ENCODE measurements around the gene MPHOSPH6. TPM values are rescaled to one million over a fixed set of nuclear protein-coding genes. Genes with fewer than 3 reads are reported as not detected.

The MPHOSPH6 gene
- total RNA-seq, 1 donor from 2014 or later, result 46.6 TPM

GRCh38 chr16:82184213-82184612, 14.2 kb upstream of the MPHOSPH6 start:
- DNase-seq (ENCODE audit: low read depth), result no peak
- TF ChIP-seq, protein P1, sequence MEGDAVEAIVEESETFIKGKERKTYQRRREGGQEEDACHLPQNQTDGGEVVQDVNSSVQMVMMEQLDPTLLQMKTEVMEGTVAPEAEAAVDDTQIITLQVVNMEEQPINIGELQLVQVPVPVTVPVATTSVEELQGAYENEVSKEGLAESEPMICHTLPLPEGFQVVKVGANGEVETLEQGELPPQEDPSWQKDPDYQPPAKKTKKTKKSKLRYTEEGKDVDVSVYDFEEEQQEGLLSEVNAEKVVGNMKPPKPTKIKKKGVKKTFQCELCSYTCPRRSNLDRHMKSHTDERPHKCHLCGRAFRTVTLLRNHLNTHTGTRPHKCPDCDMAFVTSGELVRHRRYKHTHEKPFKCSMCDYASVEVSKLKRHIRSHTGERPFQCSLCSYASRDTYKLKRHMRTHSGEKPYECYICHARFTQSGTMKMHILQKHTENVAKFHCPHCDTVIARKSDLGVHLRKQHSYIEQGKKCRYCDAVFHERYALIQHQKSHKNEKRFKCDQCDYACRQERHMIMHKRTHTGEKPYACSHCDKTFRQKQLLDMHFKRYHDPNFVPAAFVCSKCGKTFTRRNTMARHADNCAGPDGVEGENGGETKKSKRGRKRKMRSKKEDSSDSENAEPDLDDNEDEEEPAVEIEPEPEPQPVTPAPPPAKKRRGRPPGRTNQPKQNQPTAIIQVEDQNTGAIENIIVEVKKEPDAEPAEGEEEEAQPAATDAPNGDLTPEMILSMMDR (conservative IDR thresholded peaks at IDR 0.05; ENCODE audit: low read depth, low read length), result no peak
- H3K4me3 ChIP-seq (ENCODE audit: low read depth, low read length), result no peak overlapping the region

GRCh38 chr16:82183004-82183397, 13.0 kb upstream of the MPHOSPH6 start:
- TF ChIP-seq, protein P1 (conservative IDR thresholded peaks at IDR 0.05; ENCODE audit: low read depth, low read length), result no peak
- DNase-seq (ENCODE audit: low read depth), result no peak
- no peak overlapping the region for H3K4me3 ChIP-seq (ENCODE audit: low read depth, low read length)

DNA sequence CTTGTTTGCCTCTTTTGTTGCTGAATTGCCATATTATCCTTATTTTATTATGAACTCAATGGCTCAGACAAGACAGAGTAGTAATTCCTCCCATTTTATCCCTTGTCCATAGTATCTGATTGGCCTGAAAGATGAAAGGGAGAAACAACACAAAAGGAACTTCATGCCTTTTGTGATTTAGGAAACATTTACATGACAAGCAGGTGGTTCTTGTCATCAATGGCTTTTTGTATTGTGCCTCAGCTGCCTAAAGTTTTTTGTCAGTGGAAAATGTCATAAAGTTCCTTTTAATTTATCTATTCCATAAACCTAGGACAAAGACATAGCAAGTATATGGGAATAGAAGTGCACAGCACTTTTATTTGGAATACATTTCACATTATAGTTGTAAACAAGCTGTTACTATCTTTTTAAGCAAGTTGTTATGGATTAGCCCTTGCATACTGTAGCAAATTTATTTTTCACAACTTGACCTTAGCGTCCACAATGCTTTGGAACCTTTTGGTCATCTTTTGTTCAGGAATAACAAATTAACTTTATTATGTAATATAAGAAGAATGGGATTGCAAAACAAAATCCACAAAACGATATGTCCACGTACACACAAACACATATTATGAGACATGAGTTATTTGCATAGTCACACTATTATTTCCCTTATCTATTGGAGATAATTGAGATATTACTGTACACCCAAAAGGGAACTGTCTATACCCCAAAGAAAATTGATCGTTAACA, 12.4 kb upstream of the MPHOSPH6 start:
- H3K4me3 ChIP-seq (ENCODE audit: low read depth, low read length), result no peak overlapping the region
- TF ChIP-seq, protein P1 (conservative IDR thresholded peaks at IDR 0.05; ENCODE audit: low read depth, low read length), result no peak

GRCh38 chr16:82181461-82182185, 11.6 kb upstream of the MPHOSPH6 start:
- DNase-seq (ENCODE audit: low read depth), result no peak
- TF ChIP-seq, protein P1 (conservative IDR thresholded peaks at IDR 0.05; ENCODE audit: low read depth, low read length), result no peak
- no peak overlapping the region for H3K4me3 ChIP-seq (ENCODE audit: low read depth, low read length)

More for the DNA sequence above, 12.4 kb upstream of the MPHOSPH6 start:
- no peak for DNase-seq (ENCODE audit: low read depth)

DNA sequence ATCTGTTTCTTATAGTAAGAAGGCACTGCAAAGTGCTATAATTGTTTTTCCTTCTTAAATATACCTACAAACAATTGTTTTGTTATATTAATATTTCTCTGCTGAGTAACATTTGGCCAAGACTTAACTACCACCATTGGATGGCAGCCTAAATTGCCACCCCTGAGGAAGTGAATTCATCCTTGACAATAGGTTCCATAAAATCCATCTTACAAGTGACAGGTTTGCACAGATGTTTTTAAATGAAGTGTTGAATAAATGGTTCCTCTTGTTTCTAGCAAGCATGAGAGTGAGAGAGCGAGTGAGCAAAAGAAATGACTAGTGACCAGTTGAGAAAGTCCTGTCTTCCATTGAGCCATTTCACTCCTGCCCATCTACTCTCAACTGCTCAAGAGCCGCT, 8.3 kb upstream of the MPHOSPH6 start:
- TF ChIP-seq, protein P1 (conservative IDR thresholded peaks at IDR 0.05; ENCODE audit: low read depth, low read length), result no peak
- H3K4me3 ChIP-seq (ENCODE audit: low read depth, low read length), result no peak overlapping the region
- no peak for DNase-seq (ENCODE audit: low read depth)

DNA sequence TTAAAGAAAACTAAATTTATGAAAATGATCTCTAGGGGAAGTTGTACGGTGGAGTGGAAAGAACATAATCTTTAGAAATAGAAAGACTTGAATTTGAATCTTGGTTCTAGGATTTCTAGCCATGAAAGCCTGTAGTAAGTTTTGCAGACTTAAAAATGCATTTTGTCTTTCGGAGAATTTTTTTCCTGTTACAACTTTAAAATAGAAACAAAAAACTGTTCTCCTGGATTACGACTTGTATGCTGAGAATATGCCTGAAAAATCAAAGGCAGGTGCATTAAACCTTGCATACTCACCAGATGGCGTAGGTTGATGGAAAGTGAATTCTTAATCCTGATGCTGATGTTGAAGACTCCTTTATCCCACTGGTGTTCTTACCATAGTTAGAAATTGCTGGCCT, 7.5 kb upstream of the MPHOSPH6 start:
- TF ChIP-seq, protein P1 (conservative IDR thresholded peaks at IDR 0.05; ENCODE audit: low read depth, low read length), result no peak
- H3K4me3 ChIP-seq (ENCODE audit: low read depth, low read length), result no peak overlapping the region
- no peak for DNase-seq (ENCODE audit: low read depth)
